K562 (cell line): Measurements from ENCODE around the gene KATNB1. TPM values are rescaled to one million over a fixed set of nuclear protein-coding genes. Genes with fewer than 3 reads are reported as not detected.

Experiments
- C11orf30 ChIP-seq: fragments of 450-650 bp; IDR thresholded peaks from 2 replicates; pipeline ENCODE4 v1.6.1; 2016; ENCODE audit warnings: low read depth, mild to moderate bottlenecking
- CBFB ChIP-seq: sonication (generic); formaldehyde crosslinking; IDR thresholded peaks from 2 replicates; pipeline ENCODE4 v1.4.0; 2020; ENCODE audit warnings: mild to moderate bottlenecking, missing genetic modification reagents
- CREM ChIP-seq: IDR thresholded peaks from 2 replicates; pipeline ENCODE4 v1.6.1; 2014; ENCODE audit warnings: antibody characterized with exemption, low read depth
- FOXP1 ChIP-seq: sonication (generic); formaldehyde crosslinking; IDR thresholded peaks from 2 replicates; pipeline ENCODE4 v1.8.0; 2022; ENCODE audit warnings: mild to moderate bottlenecking, missing genetic modification reagents
- HDGF ChIP-seq: fragments of 450-650 bp; IDR thresholded peaks from 2 replicates; pipeline ENCODE4 v1.6.1; 2016
- IRF2 ChIP-seq: sonication (generic); formaldehyde crosslinking; IDR thresholded peaks from 2 replicates; pipeline ENCODE4 v1.8.1; 2022; ENCODE audit warnings: mild to moderate bottlenecking, missing genetic modification reagents
- KLF10 ChIP-seq: fragments of 250-450 bp; sonication (Bioruptor Pico); IDR thresholded peaks from 2 replicates; pipeline ENCODE4 v1.6.1; 2021; ENCODE audit warnings: matching md5 sums
- NCOA2 ChIP-seq, 2 experiments: fragments of 450-650 bp; IDR thresholded peaks; 2 replicates each; pipeline ENCODE4 v1.6.1; 2018; ENCODE audit warnings: mild to moderate bottlenecking in 2 of 2, moderate library complexity in 1 of 2; ENCODE audit not compliant: partially characterized antibody in 2 of 2
- NFE2 ChIP-seq: IDR thresholded peaks from 2 replicates; pipeline ENCODE4 v1.6.1; 2014; ENCODE audit warnings: antibody characterized with exemption, low read depth
- NFE2L1 ChIP-seq: fragments of 450-650 bp; IDR thresholded peaks from 2 replicates; pipeline ENCODE4 v1.6.1; 2016; ENCODE audit warnings: missing genetic modification characterization, low read depth, mild to moderate bottlenecking, missing compliant biosample characterization, moderate library complexity, borderline replicate concordance
- PTTG1 ChIP-seq: fragments of 450-650 bp; IDR thresholded peaks from 2 replicates; pipeline ENCODE4 v1.6.1; 2016; ENCODE audit warnings: low read depth, mild to moderate bottlenecking, missing genetic modification characterization, missing compliant biosample characterization
- SIRT6 ChIP-seq: IDR thresholded peaks from one replicate; pipeline ENCODE4 v1.6.1; 2012; ENCODE audit warnings: low read depth, mild to moderate bottlenecking, control low read depth, inconsistent platforms, low read length, moderate library complexity
- SMARCA5 ChIP-seq: fragments of 450-650 bp; IDR thresholded peaks from 2 replicates; pipeline ENCODE4 v1.6.1; 2016
- TAF7 ChIP-seq: fragments of 450-650 bp; IDR thresholded peaks from 2 replicates; pipeline ENCODE4 v1.6.1; 2016; ENCODE audit warnings: missing genetic modification characterization, missing compliant biosample characterization
- ZNF134 ChIP-seq: fragments of 250-450 bp; sonication (Bioruptor Pico); conservative IDR thresholded peaks from 2 replicates; pipeline ENCODE4 v1.4.0; 2020
- ZNF23 ChIP-seq: fragments of 250-450 bp; sonication (Bioruptor Pico); IDR thresholded peaks from 2 replicates; pipeline ENCODE4 v1.4.0; 2020; ENCODE audit warnings: mild to moderate bottlenecking
- polyA plus RNA-seq, 8 experiments: library from polyadenylated mRNA; depleted of rRNA in 4 of 8; stranded (reverse) in 5 of 8; unstranded in 3 of 8; fragments of >200 nt; fragmentation: Nextera tagmentation in 2 of 8; fragmentation: Illumina TruSeq in 1 of 8; extraction: Ambion mirVana in 2 of 8; extraction: Trizol in 1 of 8; gene quantifications; 2 replicates each; pipeline versions ENCODE4 v1.2.1 to v1.2.3, GENCODE V29; 2011 to 2014; ENCODE audit warnings: inconsistent platforms in 1 of 8, missing spikeins in 1 of 8
- total RNA-seq, 7 experiments: library from RNA; depleted of rRNA in 6 of 7; stranded (reverse); fragments of >200 nt in 6 of 7; fragmentation: Illumina TruSeq in 2 of 7; extraction: Trizol in 2 of 7; gene quantifications; 2 replicates each; pipeline versions ENCODE4 v1.2.1 to v1.2.3, GENCODE V29; 2011 to 2021; ENCODE audit warnings: low replicate concordance in 1 of 7
- TF ChIP-seq, protein P1 (sequence below): sonication (generic); formaldehyde crosslinking; IDR thresholded peaks from 2 replicates; pipeline ENCODE4 v1.8.1; 2023; ENCODE audit warnings: missing genetic modification reagents, mild to moderate bottlenecking, borderline replicate concordance

KATNB1 gene
- total and polyA plus RNA-seq, 9 of the 15 experiments (the other 6 are each of a cell fraction or from before 2014, with no cell fraction given), result 1.2 to 52.6 (median 21.9) TPM

- TF ChIP-seq, protein P1, sequence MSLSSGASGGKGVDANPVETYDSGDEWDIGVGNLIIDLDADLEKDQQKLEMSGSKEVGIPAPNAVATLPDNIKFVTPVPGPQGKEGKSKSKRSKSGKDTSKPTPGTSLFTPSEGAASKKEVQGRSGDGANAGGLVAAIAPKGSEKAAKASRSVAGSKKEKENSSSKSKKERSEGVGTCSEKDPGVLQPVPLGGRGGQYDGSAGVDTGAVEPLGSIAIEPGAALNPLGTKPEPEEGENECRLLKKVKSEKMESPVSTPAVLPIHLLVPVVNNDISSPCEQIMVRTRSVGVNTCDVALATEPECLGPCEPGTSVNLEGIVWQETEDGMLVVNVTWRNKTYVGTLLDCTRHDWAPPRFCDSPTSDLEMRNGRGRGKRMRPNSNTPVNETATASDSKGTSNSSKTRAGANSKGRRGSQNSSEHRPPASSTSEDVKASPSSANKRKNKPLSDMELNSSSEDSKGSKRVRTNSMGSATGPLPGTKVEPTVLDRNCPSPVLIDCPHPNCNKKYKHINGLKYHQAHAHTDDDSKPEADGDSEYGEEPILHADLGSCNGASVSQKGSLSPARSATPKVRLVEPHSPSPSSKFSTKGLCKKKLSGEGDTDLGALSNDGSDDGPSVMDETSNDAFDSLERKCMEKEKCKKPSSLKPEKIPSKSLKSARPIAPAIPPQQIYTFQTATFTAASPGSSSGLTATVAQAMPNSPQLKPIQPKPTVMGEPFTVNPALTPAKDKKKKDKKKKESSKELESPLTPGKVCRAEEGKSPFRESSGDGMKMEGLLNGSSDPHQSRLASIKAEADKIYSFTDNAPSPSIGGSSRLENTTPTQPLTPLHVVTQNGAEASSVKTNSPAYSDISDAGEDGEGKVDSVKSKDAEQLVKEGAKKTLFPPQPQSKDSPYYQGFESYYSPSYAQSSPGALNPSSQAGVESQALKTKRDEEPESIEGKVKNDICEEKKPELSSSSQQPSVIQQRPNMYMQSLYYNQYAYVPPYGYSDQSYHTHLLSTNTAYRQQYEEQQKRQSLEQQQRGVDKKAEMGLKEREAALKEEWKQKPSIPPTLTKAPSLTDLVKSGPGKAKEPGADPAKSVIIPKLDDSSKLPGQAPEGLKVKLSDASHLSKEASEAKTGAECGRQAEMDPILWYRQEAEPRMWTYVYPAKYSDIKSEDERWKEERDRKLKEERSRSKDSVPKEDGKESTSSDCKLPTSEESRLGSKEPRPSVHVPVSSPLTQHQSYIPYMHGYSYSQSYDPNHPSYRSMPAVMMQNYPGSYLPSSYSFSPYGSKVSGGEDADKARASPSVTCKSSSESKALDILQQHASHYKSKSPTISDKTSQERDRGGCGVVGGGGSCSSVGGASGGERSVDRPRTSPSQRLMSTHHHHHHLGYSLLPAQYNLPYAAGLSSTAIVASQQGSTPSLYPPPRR (CRISPR knock-in tag), result no peak
- no peak for TF ChIP-seq NFE2
- no peak for TF ChIP-seq NCOA2 (IDR thresholded peaks at IDR 0.05; ENCODE audit: partially characterized antibody in 2 of 2)
- no peak for TF ChIP-seq NFE2L1 (tag)
- TF ChIP-seq FOXP1 (CRISPR knock-in tag), result no peak
- no peak for TF ChIP-seq CREM
- TF ChIP-seq SIRT6, result no peak
- 0 out of 2 replicates have a peak, but pooled peaks have one; percentile 43 for TF ChIP-seq HDGF
- 0 out of 2 replicates have a peak, but pooled peaks have one; percentile 2 for TF ChIP-seq TAF7
- peak; percentile 21; the same call in 1 of the 2 replicates for TF ChIP-seq SMARCA5
- TF ChIP-seq IRF2 (CRISPR knock-in tag), result no peak
- no peak for TF ChIP-seq ZNF23 (CRISPR knock-in tag)
- TF ChIP-seq KLF10, result no peak
- no peak for TF ChIP-seq PTTG1
- TF ChIP-seq CBFB (CRISPR knock-in tag), result no peak
- TF ChIP-seq C11orf30, result peak; percentile 60
- TF ChIP-seq ZNF134 (CRISPR knock-in tag), result no peak
Measured at GRCh38 chr16:57700781-57701551, 34.6 kb upstream of the KATNB1 start (continued).
